H1 (cell line): Measurements from ENCODE around the gene PPP2R3B. TPM values are rescaled to one million over a fixed set of nuclear protein-coding genes. Genes with fewer than 3 reads are reported as not detected.

Experiments
- USF2 ChIP-seq: IDR thresholded peaks from 2 replicates; pipeline ENCODE4 v1.6.1; 2011; ENCODE audit warnings: low read length, improper control_type of control experiment
- YY1 ChIP-seq: IDR thresholded peaks from 2 replicates; pipeline ENCODE4 v1.6.1; 2011; ENCODE audit warnings: low read depth, mild to moderate bottlenecking, low read length
- ZNF274 ChIP-seq: IDR thresholded peaks from 2 replicates; pipeline ENCODE4 v1.7.0; 2012; ENCODE audit warnings: low read length, borderline replicate concordance; ENCODE audit errors: extremely low read depth
- polyA plus RNA-seq, 7 experiments: library from polyadenylated mRNA; depleted of rRNA in 3 of 7; stranded (reverse) in 5 of 7; unstranded in 2 of 7; fragments of >200 nt in 5 of 7; fragments of 200-250 nt in 2 of 7; gene quantifications; 1 replicate in 5 of 7; 2 replicates in 1 of 7; 4 replicates in 1 of 7; pipeline versions ENCODE4 v1.2.1 to v1.2.3, GENCODE V29; 2011 to 2013; ENCODE audit warnings: missing spikeins in 2 of 7, mixed read lengths in 2 of 7
- total RNA-seq: library from RNA; stranded (reverse); fragmentation: NEBNext Ultra II Directional; extraction: Animal tissue kit (Norgen Biotek cat#: 25700); gene quantifications from 2 replicates; pipeline ENCODE4 v1.2.1, GENCODE V29; 2021

Gene PPP2R3B
- total and polyA plus RNA-seq, 2 of the 8 experiments (the other 6 are each of a cell fraction or from before 2014, with no cell fraction given): 47.6 to 86.7 TPM

DNA sequence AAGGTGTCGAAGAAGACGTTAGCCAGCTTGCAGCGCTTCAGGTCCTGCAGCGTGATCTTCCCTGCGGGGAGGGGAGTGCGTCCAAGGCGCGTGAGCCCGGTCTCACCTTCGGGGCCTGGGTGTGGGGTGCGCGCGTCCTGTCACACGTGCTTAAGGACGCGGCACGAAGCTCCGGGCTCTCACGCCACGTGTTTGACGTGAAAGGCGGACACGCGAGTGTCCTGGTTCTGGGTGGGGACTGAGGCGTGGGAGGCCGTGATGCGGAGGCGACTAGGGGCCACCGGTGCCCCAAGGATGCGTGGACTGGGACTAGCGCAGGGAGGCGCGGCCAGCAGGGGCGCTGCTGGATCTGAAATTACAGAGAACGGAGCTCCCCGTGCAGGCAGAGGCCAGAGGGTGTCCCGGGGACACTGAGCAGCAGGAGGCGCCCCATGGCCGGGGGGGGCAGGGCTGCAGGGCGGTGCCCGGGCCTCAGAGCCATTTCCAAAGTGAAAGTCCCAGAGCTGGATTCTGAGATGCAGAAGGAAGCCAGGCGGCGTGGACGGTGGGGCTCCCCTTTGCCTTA, 47.8 kb downstream of the PPP2R3B start (continued):
- no peak for TF ChIP-seq YY1
- no peak for TF ChIP-seq USF2
- TF ChIP-seq ZNF274: no peak
